Heart right ventricle (tissue), 16 donors: ENCODE measurements around the gene NDFIP1. TPM values are rescaled to one million over a fixed set of nuclear protein-coding genes. Genes with fewer than 3 reads are reported as not detected.

Source experiments
- ATAC-seq, 8 donors: fragments of 200-7000 bp; cut with Tn5 transposase; one replicate each; pipeline ENCODE4 v1.9.1; 2020; ENCODE audit warnings: mild to moderate bottlenecking in 8 of 8, moderate library complexity in 8 of 8, moderate number of reproducible peaks in 1 of 8
- DNase-seq, 2 donors: peaks; one replicate each; pipeline ENCODE4 v3.0.0-alpha.2; 2020
- H3K27ac ChIP-seq, 10 donors: fragments of 200-600 bp; sonication (generic) in 2 of 10; one replicate each; pipeline versions ENCODE4 v1.5.0 to v1.8.0; 2020 to 2022; ENCODE audit warnings: mild to moderate bottlenecking in 3 of 10
- H3K27me3 ChIP-seq, 7 donors: fragments of 200-600 bp; one replicate each; pipeline ENCODE4 v1.8.0; 2021 to 2022; ENCODE audit warnings: mild to moderate bottlenecking in 2 of 7
- H3K36me3 ChIP-seq, 9 donors: fragments of 200-600 bp; sonication (generic) in 1 of 9; one replicate each; pipeline versions ENCODE4 v1.5.0 to v1.8.0; 2020 to 2022; ENCODE audit warnings: mild to moderate bottlenecking in 2 of 9
- H3K4me1 ChIP-seq, 9 donors: fragments of 200-600 bp; sonication (generic) in 1 of 9; one replicate each; pipeline versions ENCODE4 v1.5.0 to v1.8.0; 2020 to 2022; ENCODE audit warnings: mild to moderate bottlenecking in 4 of 9
- H3K4me3 ChIP-seq, 10 donors: fragments of 200-600 bp; sonication (generic) in 2 of 10; one replicate each; pipeline versions ENCODE4 v1.5.0 to v1.8.0; 2020 to 2022; ENCODE audit warnings: mild to moderate bottlenecking in 7 of 10, moderate library complexity in 2 of 10
- H3K9me3 ChIP-seq, 11 donors: fragments of 200-600 bp in 10 of 11; sonication (generic) in 2 of 11; one replicate each; pipeline versions ENCODE4 v1.5.0 to v1.8.0; 2013 to 2022; ENCODE audit warnings: mild to moderate bottlenecking in 2 of 11, control low read depth in 1 of 11, moderate library complexity in 1 of 11
- WGBS, 2 donors: extraction: QIAGEN DNeasy Blood & Tissue Kit; methylation state at CpG; one replicate each; pipeline ENCODE4 v1.1.7; 2013; ENCODE audit warnings: inconsistent platforms in 1 of 2; 5-methylcytosine and 5-hydroxymethylcytosine counted together
- intact Hi-C, 10 donors: fragments of 100-400 bp; cut with DNase I; formaldehyde crosslinking; loops; one replicate each; pipeline versions ENCODE4 v1.11.1 to v1.14.2; 2022
- polyA plus RNA-seq, 2 donors: library from polyadenylated mRNA; stranded (reverse); fragments of 200-250 nt; gene quantifications; one replicate each; pipeline ENCODE4 v1.2.3, GENCODE V29; 2013
- total RNA-seq, 10 donors: library from RNA; stranded (reverse); fragmentation: NEBNext Ultra II Directional in 3 of 10; extraction: Animal tissue kit (Norgen Biotek cat#: 25700) in 3 of 10; gene quantifications; one replicate each; pipeline versions ENCODE4 v1.2.1 to v1.2.4, GENCODE V29; 2021 to 2023
- TF ChIP-seq, protein P1 (sequence below), 9 donors: fragments of 200-600 bp; sonication (generic) in 2 of 9; IDR thresholded peaks; one replicate each; pipeline versions ENCODE4 v1.5.0 to v1.8.0; 2021 to 2022; ENCODE audit warnings: antibody characterized with exemption in 9 of 9, mild to moderate bottlenecking in 5 of 9, moderate library complexity in 1 of 9
- donor health status: Arrhythmogenic right ventricular cardiomyopathy.
- donor health status: ischemic (EF 13 %, LVEDD 7.1; RV severe dilation, severe dysfunction).
- donor health status: healthy with polysubstance abuse.
- donor health status: DM: no; HTN: yes; CAD: no.
- donor health status: DM: no; HTN: no; CAD: no.
- donor health status: ischemic (EF 25% LVEDD 6.9; RV normal size, moderate dysfunction).
- donor health status: ischemic (EF 25% LVEDD 5.7; RV mildly dilated, moderate dysfunction).
- donor health status: healthy.
- donor health status: DM: yes; HTN: yes; CAD: no.
- donor health status: Ischemic cardiomyopathy.
- donor health status: ischemic (EF 35%, LVEDD 5.7; RV mildly dilated, moderate dysfunction).
- donor health status: nonischemic (EF 11% LVEDD 7.7; RV severe dilation, severe dysfunction).
- donor health status: DM: yes; HTN: yes; CAD: no.
- donor health status: PGD.
- donor health status: ischemic (EF 29% LVEDD 5.4; RV normal size, mild dysfunction).
- donor health status: nonischemic (EF 23%, LVEDD 6.1; RV moderate dilation, normal function).

Gene NDFIP1
- total and polyA plus RNA-seq, 12 donors, result 25.2 to 67.4 (median 58.9) TPM

DNA sequence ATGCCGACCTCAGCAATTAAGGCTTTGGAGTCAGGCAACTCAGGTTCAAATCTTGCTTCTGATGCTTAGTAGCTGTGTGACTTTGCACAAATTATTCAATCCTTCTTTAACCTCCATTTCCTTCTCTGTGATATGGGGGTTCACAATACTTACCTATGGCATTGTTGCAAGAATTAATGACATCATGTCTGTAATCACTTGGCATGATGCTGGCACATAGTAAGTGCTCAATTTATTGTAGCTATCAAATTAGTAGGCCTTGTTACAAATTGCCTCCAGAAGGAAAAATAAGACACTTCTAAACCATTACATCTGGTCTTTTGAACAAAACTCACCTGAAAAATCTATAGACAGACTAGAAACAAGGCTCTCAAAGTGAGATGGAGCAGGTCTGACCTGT, 29.9 kb upstream of the NDFIP1 start:
- Histone ChIP-seq H3K27ac (no peak overlapping the region), H3K4me3 (no peak overlapping the region), H3K9me3 (no peaks in the 10 kb centered on the region), H3K36me3 (no peaks in the 10 kb centered on the region), H3K27me3 (no peaks in the 10 kb centered on the region), H3K4me1 (no peaks in the 10 kb centered on the region)
- TF ChIP-seq, protein P1, sequence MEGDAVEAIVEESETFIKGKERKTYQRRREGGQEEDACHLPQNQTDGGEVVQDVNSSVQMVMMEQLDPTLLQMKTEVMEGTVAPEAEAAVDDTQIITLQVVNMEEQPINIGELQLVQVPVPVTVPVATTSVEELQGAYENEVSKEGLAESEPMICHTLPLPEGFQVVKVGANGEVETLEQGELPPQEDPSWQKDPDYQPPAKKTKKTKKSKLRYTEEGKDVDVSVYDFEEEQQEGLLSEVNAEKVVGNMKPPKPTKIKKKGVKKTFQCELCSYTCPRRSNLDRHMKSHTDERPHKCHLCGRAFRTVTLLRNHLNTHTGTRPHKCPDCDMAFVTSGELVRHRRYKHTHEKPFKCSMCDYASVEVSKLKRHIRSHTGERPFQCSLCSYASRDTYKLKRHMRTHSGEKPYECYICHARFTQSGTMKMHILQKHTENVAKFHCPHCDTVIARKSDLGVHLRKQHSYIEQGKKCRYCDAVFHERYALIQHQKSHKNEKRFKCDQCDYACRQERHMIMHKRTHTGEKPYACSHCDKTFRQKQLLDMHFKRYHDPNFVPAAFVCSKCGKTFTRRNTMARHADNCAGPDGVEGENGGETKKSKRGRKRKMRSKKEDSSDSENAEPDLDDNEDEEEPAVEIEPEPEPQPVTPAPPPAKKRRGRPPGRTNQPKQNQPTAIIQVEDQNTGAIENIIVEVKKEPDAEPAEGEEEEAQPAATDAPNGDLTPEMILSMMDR (IDR thresholded peaks at IDR 0.05), result no peak
- intact Hi-C loops, result no loop called here
- DNase-seq (no peak), ATAC-seq (no peak)
- 81 to 84% methylated on average over 1 of the region's 1 CpG for WGBS, 2 donors

DNA sequence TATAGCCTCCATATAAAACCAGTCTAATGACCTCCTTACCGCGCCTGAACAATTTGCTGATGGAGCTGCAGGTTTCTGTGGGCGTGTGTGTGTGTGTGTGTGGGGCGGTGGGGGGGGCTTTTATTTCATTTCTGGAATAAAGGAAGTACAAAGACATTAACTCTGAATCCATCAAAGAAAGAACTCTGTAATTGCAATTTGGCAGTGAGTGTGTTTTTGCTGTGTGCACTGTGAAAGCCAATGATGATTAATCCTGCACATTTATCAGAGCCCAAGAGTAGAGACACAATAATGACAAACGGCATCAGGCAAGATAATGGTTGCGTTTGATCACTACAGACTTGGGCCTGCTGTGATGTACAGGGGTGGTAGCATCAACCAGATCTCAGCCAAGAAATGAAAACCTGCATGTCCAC, 29.3 kb upstream of the NDFIP1 start:
- H3K36me3 ChIP-seq, result no peaks in the 10 kb centered on the region
- no peaks in the 10 kb centered on the region for H3K4me1 ChIP-seq
- H3K9me3 ChIP-seq, result no peaks in the 10 kb centered on the region
- 69 to 80% methylated on average over 6 of the region's 6 CpGs for WGBS, 2 donors
- H3K27ac ChIP-seq, result no peak overlapping the region
- intact Hi-C loops, result no loop called here
- no peaks in the 10 kb centered on the region for H3K27me3 ChIP-seq
- TF ChIP-seq, protein P1 (IDR thresholded peaks at IDR 0.05), result no peak
- DNase-seq (no peak), ATAC-seq (no peak)
- H3K4me3 ChIP-seq, result no peak overlapping the region

DNA sequence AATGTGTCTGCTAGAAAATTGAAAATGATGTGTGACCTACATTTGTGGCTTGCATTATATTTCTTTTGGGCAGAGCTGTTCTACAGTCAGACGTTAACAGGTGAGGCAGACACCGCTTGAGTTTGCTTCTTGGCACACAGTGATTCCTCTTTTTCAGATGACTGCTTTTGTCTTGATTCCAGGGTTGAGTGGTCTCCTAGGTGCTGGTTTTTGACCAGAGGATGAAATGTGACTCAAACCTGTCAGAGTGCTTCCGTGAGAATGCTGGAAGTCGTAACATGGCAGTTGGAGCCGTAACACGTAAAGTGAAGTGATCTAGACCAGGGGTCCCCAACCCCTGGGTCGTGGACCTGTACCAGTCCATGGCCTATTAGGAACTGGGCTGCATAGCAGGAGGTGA, 28.3 kb upstream of the NDFIP1 start:
- 87 to 91% methylated on average over 7 of the region's 7 CpGs for WGBS, 2 donors
- TF ChIP-seq, protein P1 (IDR thresholded peaks at IDR 0.05), result no peak
- no peak for ATAC-seq

DNA sequence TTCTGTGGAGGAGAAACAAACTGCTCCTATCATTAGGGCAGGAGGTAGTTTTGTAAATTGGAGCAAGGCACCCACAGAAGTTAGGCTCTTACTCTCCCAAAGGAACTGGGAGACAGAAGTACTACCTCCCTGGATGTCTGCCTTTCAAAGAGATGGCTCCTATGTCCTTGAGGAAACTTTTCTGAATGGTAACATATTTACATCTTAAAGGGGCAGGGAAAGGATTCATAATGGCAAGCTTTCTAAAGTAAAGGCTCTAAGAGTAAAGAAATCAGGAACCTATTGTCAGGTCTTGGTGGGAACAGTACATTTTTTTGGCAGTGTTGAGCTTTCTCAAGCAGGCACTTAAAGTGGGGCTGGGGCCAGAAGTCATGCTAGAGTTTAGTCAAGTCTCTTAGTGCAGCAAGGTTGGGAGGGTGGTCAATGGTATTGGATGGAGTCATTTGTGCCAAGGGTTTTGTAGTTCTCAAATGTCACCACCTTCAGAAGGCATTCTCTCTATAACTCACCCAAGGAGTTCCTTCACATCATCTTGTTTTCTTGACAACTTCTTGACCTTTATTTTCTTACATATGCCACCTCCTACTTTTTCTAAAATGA, 26.3 kb upstream of the NDFIP1 start:
- no peak overlapping the region for H3K27ac ChIP-seq
- intact Hi-C loops, result no loop called here
- no peak for DNase-seq
- no peak for ATAC-seq
- no peaks in the 10 kb centered on the region for H3K9me3 ChIP-seq
- H3K4me1 ChIP-seq, result no peaks in the 10 kb centered on the region
- H3K27me3 ChIP-seq, result no peaks in the 10 kb centered on the region
- no peak overlapping the region for H3K4me3 ChIP-seq
- H3K36me3 ChIP-seq, result no peaks in the 10 kb centered on the region
- TF ChIP-seq, protein P1 (IDR thresholded peaks at IDR 0.05), result no peak

More for the DNA sequence above, 28.3 kb upstream of the NDFIP1 start:
- Histone ChIP-seq H3K27me3 (no peaks in the 10 kb centered on the region), H3K27ac (no peak overlapping the region), H3K36me3 (no peaks in the 10 kb centered on the region), H3K4me3 (no peak overlapping the region), H3K4me1 (no peaks in the 10 kb centered on the region), H3K9me3 (no peaks in the 10 kb centered on the region)
- intact Hi-C loops, result no loop called here
- DNase-seq, result no peak
